GM12878 (cell line): ENCODE measurements around the gene MKRN1. TPM values are rescaled to one million over a fixed set of nuclear protein-coding genes. Genes with fewer than 3 reads are reported as not detected.

Source experiments
- ATAC-seq: fragments of 200-7000 bp; cut with Tn5 transposase; 3 replicates; pipeline ENCODE4 v1.9.1; 2020; ENCODE audit warnings: mild to moderate bottlenecking, moderate library complexity
- BruUV-seq: library from RNA; stranded (reverse); fragments of 400-500 nt; replicated peaks from 2 replicates; lab custom pipeline; 2021; lab: Mats Ljungman, UMichigan
- CTCF ChIA-PET: fragments of 300-600 bp; sonication (Branson Sonifier 250); formaldehyde crosslinking; extraction: SDS; loops from one replicate; lab custom pipeline; 2021; ENCODE audit warnings: inconsistent platforms; lab: Yijun Ruan, JAX
- POLR2A ChIA-PET: fragments of 350-600 bp; formaldehyde crosslinking; extraction: SDS; loops from one replicate; lab custom pipeline; 2021; ENCODE audit warnings: inconsistent platforms; lab: Charles Lee
- RAD21 ChIA-PET: fragments of 300-600 bp; sonication (Branson Sonifier 250); formaldehyde crosslinking; loops from one replicate; lab custom pipeline; 2023; ENCODE audit warnings: antibody characterized with exemption; ENCODE audit not compliant: unreplicated experiment; lab: Charles Lee
- SMC1A ChIA-PET: fragments of 300-600 bp; sonication (Branson Sonifier 250); formaldehyde crosslinking; loops from one replicate; lab custom pipeline; 2023; ENCODE audit not compliant: unreplicated experiment, uncharacterized antibody; lab: Charles Lee
- DNase-seq: peaks from one replicate; pipeline ENCODE4 v3.0.0-alpha.2; 2011; ENCODE audit warnings: low read depth, low spot score
- FAIRE-seq: peaks from 3 replicates; lab custom pipeline; 2011; peaks lifted over from hg19 to GRCh38; lab: Jason Lieb, UNC
- H2AFZ ChIP-seq: 2 replicates; pipeline ENCODE4 v1.6.0; 2011; ENCODE audit warnings: low read depth, low read length, control low read depth; ENCODE audit not compliant: control insufficient read depth
- H3K27ac ChIP-seq: 2 replicates; pipeline ENCODE4 v1.5.1; 2011; ENCODE audit warnings: control low read depth; ENCODE audit not compliant: control insufficient read depth, insufficient read depth
- H3K27me3 ChIP-seq, 2 experiments: replicated peaks in 1 of 2; 2 replicates each; pipeline versions ENCODE4 v1.6.0 to v1.6.1; 2011; ENCODE audit warnings: low read length in 1 of 2; ENCODE audit not compliant: control insufficient read depth in 2 of 2, insufficient read depth in 2 of 2
- H3K36me3 ChIP-seq, 2 experiments: 2 replicates each; pipeline ENCODE4 v1.5.1; 2011; ENCODE audit warnings: low read length in 1 of 2; ENCODE audit not compliant: control insufficient read depth in 2 of 2, insufficient read depth in 2 of 2
- H3K4me1 ChIP-seq: 2 replicates; pipeline ENCODE4 v1.6.1; 2011; ENCODE audit warnings: mild to moderate bottlenecking, low read length, moderate library complexity, mixed read lengths; ENCODE audit not compliant: control insufficient read depth, insufficient read depth
- H3K4me2 ChIP-seq: 2 replicates; pipeline ENCODE4 v1.6.0; 2011; ENCODE audit warnings: control low read depth; ENCODE audit not compliant: control insufficient read depth, insufficient read depth
- H3K4me3 ChIP-seq: fragments of 200-600 bp; sonication (generic); 2 replicates; pipeline ENCODE4 v1.5.1; 2016
- H3K79me2 ChIP-seq: 2 replicates; pipeline ENCODE4 v1.6.0; 2011; ENCODE audit warnings: low read length; ENCODE audit not compliant: control insufficient read depth, insufficient read depth
- H3K9ac ChIP-seq: 2 replicates; pipeline ENCODE4 v1.8.0; 2011; ENCODE audit warnings: low read length, control low read depth, mixed read lengths; ENCODE audit not compliant: control insufficient read depth, insufficient read depth
- H3K9me3 ChIP-seq: replicated peaks from 3 replicates; pipeline ENCODE4 v1.5.1; 2011; ENCODE audit warnings: mild to moderate bottlenecking, low read length; ENCODE audit not compliant: control insufficient read depth, insufficient read depth
- H4K20me1 ChIP-seq: 2 replicates; pipeline ENCODE4 v1.6.0; 2011; ENCODE audit not compliant: control insufficient read depth, insufficient read depth
- ASH2L ChIP-seq: fragments of 300-600, 200-600 bp; sonication (generic); IDR thresholded peaks from 2 replicates; pipeline ENCODE4 v1.6.1; 2017; ENCODE audit warnings: low read depth, mild to moderate bottlenecking, borderline replicate concordance
- CREB1 ChIP-seq: IDR thresholded peaks from 2 replicates; pipeline ENCODE4 v1.6.1; 2012; ENCODE audit warnings: low read depth, mild to moderate bottlenecking, inconsistent platforms
- EP300 ChIP-seq, 2 experiments: fragments of 150-350 bp in 1 of 2; IDR thresholded peaks; 2 replicates each; pipeline ENCODE4 v1.6.1; 2011 to 2012; ENCODE audit warnings: low read depth in 2 of 2, low read length in 2 of 2, borderline replicate concordance in 1 of 2, improper control_type of control experiment in 1 of 2, inconsistent platforms in 1 of 2; ENCODE audit not compliant: control insufficient read depth in 1 of 2
- ESRRA ChIP-seq: IDR thresholded peaks from 2 replicates; pipeline ENCODE4 v1.6.1; 2012; ENCODE audit warnings: mild to moderate bottlenecking, low read length, improper control_type of control experiment
- IKZF2 ChIP-seq, 2 experiments: fragments of 450-650 bp; IDR thresholded peaks; 2 replicates each; pipeline ENCODE4 v1.6.1; 2017; ENCODE audit warnings: mild to moderate bottlenecking in 2 of 2, moderate library complexity in 2 of 2
- JUNB ChIP-seq: IDR thresholded peaks from 2 replicates; pipeline ENCODE4 v1.6.1; 2016; ENCODE audit warnings: antibody characterized with exemption, mild to moderate bottlenecking
- KAT2A ChIP-seq: conservative IDR thresholded peaks from 2 replicates; pipeline ENCODE4 v1.6.1; 2011; ENCODE audit warnings: low read depth, low read length; ENCODE audit not compliant: control insufficient read depth
- PAX8 ChIP-seq: fragments of 450-650 bp; IDR thresholded peaks from 2 replicates; pipeline ENCODE4 v1.6.1; 2017; ENCODE audit warnings: mild to moderate bottlenecking, moderate library complexity
- RUNX3 ChIP-seq: IDR thresholded peaks from 2 replicates; pipeline ENCODE4 v1.6.1; 2012; ENCODE audit warnings: low read length, inconsistent platforms
- SMAD5 ChIP-seq: IDR thresholded peaks from 2 replicates; pipeline ENCODE4 v1.6.1; 2016; ENCODE audit warnings: antibody characterized with exemption, low read depth
- TAF1 ChIP-seq: IDR thresholded peaks from 2 replicates; pipeline ENCODE4 v1.6.1; 2011; ENCODE audit warnings: mild to moderate bottlenecking, low read depth, low read length, borderline replicate concordance
- WRNIP1 ChIP-seq: IDR thresholded peaks from 2 replicates; pipeline ENCODE4 v1.6.1; 2011; ENCODE audit warnings: low read depth, low read length, improper control_type of control experiment, borderline replicate concordance
- ZBTB33 ChIP-seq: fragments of 450-650 bp; IDR thresholded peaks from 2 replicates; pipeline ENCODE4 v1.6.1; 2017; ENCODE audit warnings: mild to moderate bottlenecking
- ZNF687 ChIP-seq: fragments of 450-650 bp; IDR thresholded peaks from 2 replicates; pipeline ENCODE4 v1.6.1; 2017; ENCODE audit warnings: mild to moderate bottlenecking, moderate library complexity
- WGBS: methylation state at CpG from one replicate; pipeline ENCODE4 v1.1.6; 2016; ENCODE audit warnings: low lambda C conversion rate; ENCODE audit not compliant: insufficient replicate concordance, insufficient coverage; ENCODE audit errors: missing lambda C conversion rate; 5-methylcytosine and 5-hydroxymethylcytosine counted together
- in situ Hi-C: fragments of 300-500 bp; cut with MboI; formaldehyde crosslinking; loops from 9 replicates; pipeline ENCODE4 v1.14.3; 2018; ENCODE audit warnings: mixed read lengths
- intact Hi-C: fragments of 100-400 bp; cut with micrococcal nuclease; formaldehyde crosslinking; loops from one replicate; pipeline ENCODE4 v1.14.2; 2022; ENCODE audit not compliant: unreplicated experiment
- polyA plus RNA-seq, 11 experiments: library from polyadenylated mRNA; depleted of rRNA in 4 of 11; unstranded in 6 of 11; stranded (reverse) in 5 of 11; fragments of >200 nt; fragmentation: Nextera tagmentation in 4 of 11; fragmentation: Illumina TruSeq in 1 of 11; extraction: Ambion mirVana in 4 of 11; extraction: Trizol in 1 of 11; gene quantifications; 1 replicate in 1 of 11; 2 replicates in 10 of 11; pipeline versions ENCODE4 v1.2.1 to v1.2.3, GENCODE V29; 2011 to 2016; ENCODE audit warnings: inconsistent platforms in 2 of 11, missing spikeins in 2 of 11, low read depth in 1 of 11
- total RNA-seq, 4 experiments: library from RNA; depleted of rRNA in 3 of 4; stranded (reverse); fragments of >200 nt in 3 of 4; fragmentation: Illumina TruSeq in 1 of 4; extraction: Trizol in 1 of 4; gene quantifications; 2 replicates each; pipeline versions ENCODE4 v1.2.1 to v1.2.3, GENCODE V29; 2013 to 2021

MKRN1 gene
- total and polyA plus RNA-seq, 10 of the 15 experiments (the other 5 are each of a cell fraction or from before 2014, with no cell fraction given): 19.1 to 61.3 (median 50.6) TPM

GRCh38 chr7:140456551-140457051 lies 22.7 kb downstream of the MKRN1 start:
- no TSS peak for BruUV-seq
- DNase-seq: no peak

More at GRCh38 chr7:140456551-140457051, 22.7 kb downstream of the MKRN1 start:
- ChIA-PET POLR2A (interaction anchor here (0.5 kb wide), 1 partner anchor 19 kb away, joined by 4 read pairs; no protein-coding TSS in a partner anchor), CTCF (no interaction called here), RAD21 (no interaction called here), SMC1A (interaction anchor here (0.6 kb wide), 1 partner anchor 203 kb away, joined by 3 read pairs; no protein-coding TSS in a partner anchor)
- no peak for FAIRE-seq
- no peak for TF ChIP-seq KAT2A
- no peak for TF ChIP-seq RUNX3
- no peak for TF ChIP-seq CREB1
- no peak for TF ChIP-seq EP300 (IDR thresholded peaks at IDR 0.05; ENCODE audit: borderline replicate concordance in 1 of 2, control insufficient read depth in 1 of 2, low read depth in 2 of 2, low read length in 2 of 2)
- TF ChIP-seq ESRRA: no peak
- no peak for TF ChIP-seq ZNF687
- no peak for TF ChIP-seq ASH2L
- no peak for TF ChIP-seq WRNIP1
- no peak for TF ChIP-seq IKZF2 (IDR thresholded peaks at IDR 0.05)
- TF ChIP-seq SMAD5: no peak
- TF ChIP-seq ZBTB33: no peak
- no peak for TF ChIP-seq PAX8
- TF ChIP-seq JUNB: no peak
- no peak for TF ChIP-seq TAF1
- in situ Hi-C loops: no loop called here
- Histone ChIP-seq H3K9me3 (no peaks in the 10 kb centered on the region), H3K27me3 (no peaks in the 10 kb centered on the region), H3K9ac (no peak overlapping the region), H3K27ac (no peak overlapping the region), H3K4me2 (no peak overlapping the region), H3K4me3 (no peak overlapping the region), H3K4me1 (no peaks in the 10 kb centered on the region), H3K36me3 (peaks cover 8 to 28% of the 10 kb centered on the region in 2 experiments), H2AFZ (no peak overlapping the region), H3K79me2 (no peaks in the 10 kb centered on the region), H4K20me1 (no peaks in the 10 kb centered on the region)
- 97% methylated on average over 9 of the region's 9 CpGs for WGBS
- ATAC-seq: no peak
- intact Hi-C loops: no loop called here
